A673 (cell line): Measurements from ENCODE around the gene ZSCAN10. TPM values are rescaled to one million over a fixed set of nuclear protein-coding genes. Genes with fewer than 3 reads are reported as not detected.
"Not testable (repeated sequence)": the region's sequence is repeated elsewhere in the genome, so short reads cannot be mapped to it uniquely, and the experiment has no call there.

ENCODE experiments used
- BruUV-seq: library from RNA; stranded (reverse); fragments of 400-500 nt; replicated peaks from 2 replicates; lab custom pipeline; 2021; lab: Mats Ljungman, UMichigan
- CTCF ChIA-PET: fragments of 300-600 bp; sonication (Branson Sonifier 250); formaldehyde crosslinking; loops from one replicate; lab custom pipeline; 2022; ENCODE audit warnings: antibody characterized with exemption; lab: Charles Lee
- POLR2A ChIA-PET: fragments of 300-600 bp; sonication (Branson Sonifier 250); formaldehyde crosslinking; loops from one replicate; lab custom pipeline; 2022; ENCODE audit warnings: antibody characterized with exemption; ENCODE audit not compliant: low non-redundant PET; lab: Charles Lee
- DNase-seq: peaks from one replicate; pipeline ENCODE4 v3.0.0-alpha.2; 2015; ENCODE audit warnings: low spot score
- H3K27ac ChIP-seq: fragments of 200-600 bp; sonication (generic); 2 replicates; pipeline ENCODE4 v1.5.1; 2016; ENCODE audit warnings: mixed run types, low read depth, mild to moderate bottlenecking, mixed read lengths, antibody characterized with exemption, low read length; ENCODE audit not compliant: poor library complexity, severe bottlenecking
- H3K27me3 ChIP-seq: fragments of 200-600 bp; sonication (generic); replicated peaks from 2 replicates; pipeline ENCODE4 v1.6.1; 2017; ENCODE audit warnings: mixed run types, low read depth, mild to moderate bottlenecking, mixed read lengths, antibody characterized with exemption, low read length; ENCODE audit not compliant: insufficient read depth, poor library complexity
- H3K36me3 ChIP-seq: fragments of 200-600 bp; sonication (generic); 2 replicates; pipeline ENCODE4 v1.6.1; 2016; ENCODE audit warnings: mixed run types, mild to moderate bottlenecking, mixed read lengths, antibody characterized with exemption, low read length; ENCODE audit not compliant: insufficient read depth, poor library complexity, severe bottlenecking
- H3K4me1 ChIP-seq: fragments of 200-600 bp; sonication (generic); 2 replicates; pipeline ENCODE4 v1.6.1; 2017; ENCODE audit warnings: mixed run types, mild to moderate bottlenecking, mixed read lengths, antibody characterized with exemption, low read length; ENCODE audit not compliant: insufficient read depth, poor library complexity, severe bottlenecking
- H3K4me3 ChIP-seq: fragments of 200-600 bp; sonication (generic); 2 replicates; pipeline ENCODE4 v1.5.1; 2016; ENCODE audit warnings: low read depth, mixed run types, mild to moderate bottlenecking, mixed read lengths, low read length; ENCODE audit not compliant: poor library complexity, severe bottlenecking
- H3K9me3 ChIP-seq: fragments of 200-600 bp; sonication (generic); 2 replicates; pipeline ENCODE4 v1.6.1; 2016; ENCODE audit warnings: mixed run types, low read depth, mild to moderate bottlenecking, mixed read lengths, antibody characterized with exemption, low read length; ENCODE audit not compliant: poor library complexity, severe bottlenecking
- CTCF ChIP-seq: fragments of 300-800, 200-600 bp; sonication (generic); conservative IDR thresholded peaks from 2 replicates; pipeline ENCODE4 v1.5.1; 2017; ENCODE audit warnings: low read depth, mild to moderate bottlenecking, antibody characterized with exemption, low read length, moderate library complexity, mixed read lengths
- EZH2 ChIP-seq: fragments of 200-600 bp; sonication (generic); IDR thresholded peaks from 2 replicates; pipeline ENCODE4 v1.6.1; 2017; ENCODE audit warnings: borderline replicate concordance, low read depth, mild to moderate bottlenecking, mixed read lengths, antibody characterized with exemption, low read length; ENCODE audit not compliant: poor library complexity, severe bottlenecking
- intact Hi-C: fragments of 100-400 bp; cut with micrococcal nuclease; formaldehyde crosslinking; loops from one replicate; pipeline ENCODE4 v1.10.0; 2022; ENCODE audit not compliant: unreplicated experiment
- total RNA-seq: library from RNA; stranded (reverse); gene quantifications from 2 replicates; pipeline ENCODE4 v1.2.3, GENCODE V29; 2021

Gene ZSCAN10
- total RNA-seq, 1 experiment from 2014 or later = not detected

GRCh38 chr16:3057181-3058138 is 41.6 kb downstream of the ZSCAN10 start:
- POLR2A ChIA-PET = no interaction called here
- intact Hi-C loops = loop anchor here (10.0 kb wide), 1 partner anchor 97 kb away; no protein-coding TSS in a partner anchor
- CTCF ChIA-PET = no interaction called here
- no peaks in the 10 kb centered on the region for H3K9me3 ChIP-seq
- DNase-seq = no peak
- peaks cover 5% of the 10 kb centered on the region for H3K4me1 ChIP-seq
- no peak overlapping the region for H3K27ac ChIP-seq
- TF ChIP-seq EZH2 (no peak), CTCF (no peak)
- no peaks in the 10 kb centered on the region for H3K27me3 ChIP-seq
- no peaks in the 10 kb centered on the region for H3K36me3 ChIP-seq
- no TSS peak for BruUV-seq
- no peak overlapping the region for H3K4me3 ChIP-seq

GRCh38 chr16:3056336-3057180 is 42.5 kb downstream of the ZSCAN10 start:
- Histone ChIP-seq H3K36me3 (no peaks in the 10 kb centered on the region), H3K9me3 (no peaks in the 10 kb centered on the region), H3K4me3 (no peak overlapping the region), H3K4me1 (peaks cover 5% of the 10 kb centered on the region), H3K27me3 (no peaks in the 10 kb centered on the region), H3K27ac (no peak overlapping the region)
- intact Hi-C loops = loop anchor here (10.0 kb wide), 1 partner anchor 98 kb away; no protein-coding TSS in a partner anchor
- no peak for TF ChIP-seq EZH2
- TF ChIP-seq CTCF = no peak
- CTCF ChIA-PET = interaction anchor here (0.6 to 1.0 kb wide), 2 partner anchors 20 to 73 kb away, joined by 4 to 9 read pairs; partner anchors contain the start of gene BICDL2
- DNase-seq = no peak
- BruUV-seq = no TSS peak
- POLR2A ChIA-PET = no interaction called here

- BruUV-seq, H3K4me1 ChIP-seq, H3K4me3 ChIP-seq, H3K36me3 ChIP-seq, H3K27ac ChIP-seq, H3K27me3 ChIP-seq, DNase-seq, POLR2A ChIA-PET, H3K9me3 ChIP-seq: not testable (repeated sequence)
- CTCF ChIA-PET = interaction anchor here (1.0 kb wide), 1 partner anchor 74 kb away, joined by 4 read pairs; no protein-coding TSS in a partner anchor
- intact Hi-C loops = loop anchor here (10.0 kb wide), 1 partner anchor 99 kb away; no protein-coding TSS in a partner anchor
Measured at GRCh38 chr16:3055734-3056115, 43.4 kb downstream of the ZSCAN10 start.
